LNCAP (cell line): Measurements from ENCODE around the gene SLC36A3.
A peak's percentile ranks its signal among the peaks of the same experiment; 100 is the strongest.

ENCODE experiments used
- TF ChIP-seq, protein P1 (sequence below): fragments of 450-650 bp; IDR thresholded peaks from 2 replicates; pipeline ENCODE4 v1.5.1; 2017; ENCODE audit warnings: mild to moderate bottlenecking

Gene SLC36A3

DNA sequence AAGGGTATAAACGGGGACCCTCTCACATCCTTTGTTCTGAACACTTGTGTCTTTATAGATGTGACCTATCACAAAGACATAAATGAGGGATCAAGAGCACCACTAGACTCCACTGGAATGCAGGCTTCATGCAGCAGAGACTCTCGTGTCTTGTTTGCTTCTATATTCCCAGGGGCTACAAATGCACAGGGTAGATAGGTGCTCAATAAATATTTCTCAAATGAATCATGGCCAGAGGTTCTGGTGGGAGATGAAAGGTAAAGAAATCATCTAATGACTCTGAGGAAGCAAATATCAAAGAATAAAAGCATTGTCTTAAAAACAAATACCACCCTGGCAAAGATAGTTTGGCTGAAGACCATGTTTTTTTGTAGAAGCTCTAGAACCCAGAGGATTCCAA is 6.6 kb downstream of the SLC36A3 start:
- TF ChIP-seq, protein P1, sequence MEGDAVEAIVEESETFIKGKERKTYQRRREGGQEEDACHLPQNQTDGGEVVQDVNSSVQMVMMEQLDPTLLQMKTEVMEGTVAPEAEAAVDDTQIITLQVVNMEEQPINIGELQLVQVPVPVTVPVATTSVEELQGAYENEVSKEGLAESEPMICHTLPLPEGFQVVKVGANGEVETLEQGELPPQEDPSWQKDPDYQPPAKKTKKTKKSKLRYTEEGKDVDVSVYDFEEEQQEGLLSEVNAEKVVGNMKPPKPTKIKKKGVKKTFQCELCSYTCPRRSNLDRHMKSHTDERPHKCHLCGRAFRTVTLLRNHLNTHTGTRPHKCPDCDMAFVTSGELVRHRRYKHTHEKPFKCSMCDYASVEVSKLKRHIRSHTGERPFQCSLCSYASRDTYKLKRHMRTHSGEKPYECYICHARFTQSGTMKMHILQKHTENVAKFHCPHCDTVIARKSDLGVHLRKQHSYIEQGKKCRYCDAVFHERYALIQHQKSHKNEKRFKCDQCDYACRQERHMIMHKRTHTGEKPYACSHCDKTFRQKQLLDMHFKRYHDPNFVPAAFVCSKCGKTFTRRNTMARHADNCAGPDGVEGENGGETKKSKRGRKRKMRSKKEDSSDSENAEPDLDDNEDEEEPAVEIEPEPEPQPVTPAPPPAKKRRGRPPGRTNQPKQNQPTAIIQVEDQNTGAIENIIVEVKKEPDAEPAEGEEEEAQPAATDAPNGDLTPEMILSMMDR, result no peak

DNA sequence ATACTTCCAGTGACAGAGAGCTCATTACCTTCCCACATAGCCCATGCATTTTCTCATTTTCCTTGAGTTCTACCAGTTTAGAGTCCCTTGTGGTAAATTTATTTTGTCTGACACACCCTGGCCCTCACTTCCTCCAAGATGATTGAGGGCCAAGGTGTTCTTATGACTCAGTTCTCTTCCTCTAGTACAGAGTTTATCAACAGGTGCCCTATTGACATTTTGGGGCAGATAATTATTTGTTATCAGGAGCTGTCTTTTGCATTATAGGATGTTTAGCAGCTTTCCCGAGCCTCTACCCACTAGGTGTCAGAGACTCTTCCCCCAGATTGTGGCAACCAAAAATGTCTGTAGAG is 7.1 kb downstream of the SLC36A3 start:
- TF ChIP-seq, protein P1, result no peak

DNA sequence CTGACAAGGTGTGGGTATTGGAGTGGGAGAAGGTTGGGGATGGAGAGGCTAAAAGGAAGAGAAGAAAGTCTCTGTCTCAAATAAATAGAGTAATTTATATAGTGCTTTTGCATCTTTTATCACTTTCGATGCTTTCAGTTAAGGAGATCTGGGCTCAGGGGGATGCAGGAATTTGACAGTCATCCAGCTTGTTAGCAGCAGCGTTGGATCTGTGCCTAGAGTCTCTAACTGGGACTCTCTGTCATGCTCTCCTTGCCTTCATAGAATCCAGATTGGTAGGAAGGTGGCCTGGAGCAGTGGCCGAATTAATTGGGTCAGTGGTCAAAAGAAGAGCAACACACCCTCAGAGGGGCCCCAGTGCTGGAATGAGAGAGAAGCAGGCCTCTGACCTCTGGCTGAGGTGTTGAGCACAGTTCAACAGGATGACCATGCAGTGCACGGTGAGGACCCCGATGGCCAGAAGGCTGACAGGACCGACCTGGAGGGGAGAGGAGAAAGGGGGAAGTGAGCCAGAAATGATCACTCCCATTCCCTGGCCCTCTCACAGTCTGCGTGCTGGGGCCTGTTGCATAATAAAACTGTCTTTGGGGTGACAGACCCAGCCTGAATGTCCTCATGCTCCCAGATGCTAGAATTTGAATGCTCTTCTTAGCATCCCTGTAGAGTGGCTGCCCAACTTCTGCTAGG is 7.6 kb downstream of the SLC36A3 start:
- TF ChIP-seq, protein P1, result no peak

DNA sequence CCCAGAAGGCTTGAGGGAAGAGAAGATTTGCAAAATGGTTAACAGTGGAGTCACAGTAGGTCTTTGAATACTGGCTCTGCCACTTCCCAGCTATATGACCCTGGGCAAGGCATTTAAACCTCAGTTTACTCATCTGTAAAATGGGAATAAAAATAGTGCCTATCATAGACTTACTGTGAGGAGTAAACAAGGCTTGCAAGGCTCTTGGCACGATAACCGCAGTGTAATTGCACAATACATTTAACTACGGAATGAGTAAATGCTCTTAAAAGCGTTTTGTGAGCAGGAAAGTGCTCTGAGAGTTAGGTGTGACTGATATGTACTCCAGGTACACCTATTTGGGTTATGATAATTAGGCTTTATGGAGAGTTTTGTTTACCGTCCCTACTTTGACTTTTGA is 8.4 kb downstream of the SLC36A3 start:
- TF ChIP-seq, protein P1, result no peak

DNA sequence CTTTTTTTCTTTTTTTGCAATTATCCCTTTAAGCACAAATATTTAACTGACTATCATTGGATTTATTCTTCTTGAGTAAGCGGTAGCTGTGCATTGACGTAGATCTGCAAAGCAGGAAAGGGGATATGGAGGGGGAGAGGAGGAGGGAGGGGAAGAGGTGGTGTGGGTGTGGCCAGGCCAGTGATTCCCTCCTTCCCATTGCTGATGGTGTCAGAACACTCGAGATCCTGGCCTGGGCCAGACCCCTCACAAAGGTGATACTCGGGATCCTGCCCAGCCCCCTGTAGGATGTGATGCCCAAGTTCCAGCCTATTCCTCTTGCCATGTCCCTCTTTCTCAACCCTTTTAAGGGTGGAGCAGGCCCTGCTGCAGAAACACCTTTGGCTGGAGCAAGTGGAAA is 9.9 kb downstream of the SLC36A3 start:
- TF ChIP-seq, protein P1, result no peak

DNA sequence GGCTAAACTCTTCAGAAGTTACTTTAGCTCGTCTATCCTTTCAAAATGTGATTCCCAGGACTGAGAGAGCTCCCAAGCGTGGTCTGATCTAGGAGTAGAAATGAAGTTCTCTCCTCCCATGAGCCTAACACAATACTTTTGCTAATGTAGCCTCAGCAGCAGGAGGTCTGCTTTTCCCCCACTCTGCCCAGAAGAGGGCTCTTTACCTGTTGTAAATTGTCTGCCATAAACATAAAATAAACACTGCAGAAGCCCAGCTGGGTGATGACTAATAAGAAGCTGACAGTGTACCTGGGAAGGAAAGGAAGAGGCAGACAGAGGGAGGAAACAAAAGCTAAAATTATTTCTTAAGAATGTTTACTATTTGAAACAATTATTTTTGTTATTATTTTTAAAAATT is 15.4 kb downstream of the SLC36A3 start:
- TF ChIP-seq, protein P1, result peak; percentile 54

DNA sequence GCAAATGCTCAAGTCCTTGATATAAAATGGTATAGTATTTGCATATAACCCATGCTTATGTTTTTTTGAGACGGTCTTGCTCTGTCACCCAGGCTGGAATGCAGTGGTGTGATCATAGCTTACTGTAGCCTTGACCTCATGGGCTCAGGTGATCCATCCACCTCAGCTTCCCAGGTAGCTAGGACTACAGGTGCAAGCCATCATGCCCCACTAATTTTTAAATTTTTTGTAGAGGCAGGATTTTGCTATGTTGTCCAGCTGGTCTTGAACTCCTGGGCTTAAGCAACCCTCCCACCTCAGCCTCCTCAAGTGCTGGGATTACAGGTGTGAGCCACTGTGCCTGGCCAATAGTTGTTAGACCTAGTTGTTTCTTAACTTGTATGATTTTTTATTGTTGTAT is 17.3 kb downstream of the SLC36A3 start:
- TF ChIP-seq, protein P1, result no peak

DNA sequence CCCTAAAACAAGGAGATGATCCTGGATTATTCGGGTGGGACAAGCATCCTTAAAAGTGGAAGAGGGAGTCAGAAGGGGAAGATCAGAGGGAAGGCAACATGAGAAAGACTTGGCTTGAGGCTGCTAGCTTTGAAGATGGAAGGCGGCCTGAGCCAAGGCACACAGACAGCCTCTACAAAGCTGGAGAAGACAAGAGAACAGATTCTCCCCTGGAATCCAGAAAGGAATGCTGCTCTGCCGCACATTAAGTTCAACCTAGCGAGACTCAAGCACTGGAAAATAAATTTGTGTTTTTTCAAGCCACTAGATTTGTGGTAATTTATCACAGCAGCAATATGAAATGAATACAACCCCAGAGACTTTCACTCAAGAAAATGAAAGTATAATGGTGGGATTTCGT is 17.9 kb downstream of the SLC36A3 start:
- TF ChIP-seq, protein P1, result no peak
